Epithelial cell of proximal tubule (primary cell): Measurements from ENCODE around the gene CPEB4. TPM values are rescaled to one million over a fixed set of nuclear protein-coding genes. Genes with fewer than 3 reads are reported as not detected.

Experiments used
- DNase-seq: peaks from one replicate; pipeline ENCODE4 v3.0.0-alpha.2; 2011; ENCODE audit warnings: low read depth
- H3K4me3 ChIP-seq: 2 replicates; pipeline ENCODE4 v1.5.1; 2011; ENCODE audit warnings: low read depth, mild to moderate bottlenecking, low read length
- total RNA-seq: library from RNA; depleted of rRNA; stranded (reverse); fragments of >200 nt; gene quantifications from 2 replicates; pipeline ENCODE4 v1.2.3, GENCODE V29; 2015
- TF ChIP-seq, protein P1 (sequence below): conservative IDR thresholded peaks from 2 replicates; pipeline ENCODE4 v1.5.1; 2012; ENCODE audit warnings: low read depth, mild to moderate bottlenecking, low read length

The CPEB4 gene
- total RNA-seq, 1 donor from 2014 or later, result 17.5 TPM

DNA sequence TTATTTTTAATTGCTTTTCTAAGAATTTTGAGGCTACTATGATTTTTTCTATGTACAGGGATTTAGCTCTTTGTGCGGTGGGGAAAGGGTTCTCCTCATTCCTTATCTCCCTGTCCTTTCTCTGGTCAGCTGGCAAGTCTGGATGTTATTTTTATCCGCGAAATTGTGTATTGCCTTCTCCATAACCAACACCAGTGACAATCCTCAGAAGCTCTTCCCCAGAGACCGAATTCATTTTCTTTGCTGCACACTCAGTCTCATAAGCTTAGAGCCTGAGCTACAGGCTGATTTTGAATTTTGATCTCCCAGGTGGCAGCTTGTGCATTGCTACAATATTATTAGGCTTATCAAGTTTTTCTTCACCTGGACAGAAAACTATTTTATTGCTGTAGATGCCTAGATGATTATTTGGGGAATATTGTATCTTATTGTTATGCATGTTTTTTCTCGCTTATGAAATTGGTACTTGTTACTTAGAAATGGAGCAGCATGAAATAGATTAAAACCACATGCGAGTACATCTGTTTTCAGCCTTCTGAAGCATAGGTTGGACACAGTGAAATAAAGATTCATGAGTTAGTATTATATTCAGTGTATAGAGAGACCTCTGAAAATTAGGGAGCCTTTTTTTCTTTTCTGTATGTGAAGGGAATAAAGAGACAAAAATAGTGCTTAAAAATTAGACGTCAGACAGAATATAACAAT is 27.3 kb downstream of the CPEB4 start:
- TF ChIP-seq, protein P1, sequence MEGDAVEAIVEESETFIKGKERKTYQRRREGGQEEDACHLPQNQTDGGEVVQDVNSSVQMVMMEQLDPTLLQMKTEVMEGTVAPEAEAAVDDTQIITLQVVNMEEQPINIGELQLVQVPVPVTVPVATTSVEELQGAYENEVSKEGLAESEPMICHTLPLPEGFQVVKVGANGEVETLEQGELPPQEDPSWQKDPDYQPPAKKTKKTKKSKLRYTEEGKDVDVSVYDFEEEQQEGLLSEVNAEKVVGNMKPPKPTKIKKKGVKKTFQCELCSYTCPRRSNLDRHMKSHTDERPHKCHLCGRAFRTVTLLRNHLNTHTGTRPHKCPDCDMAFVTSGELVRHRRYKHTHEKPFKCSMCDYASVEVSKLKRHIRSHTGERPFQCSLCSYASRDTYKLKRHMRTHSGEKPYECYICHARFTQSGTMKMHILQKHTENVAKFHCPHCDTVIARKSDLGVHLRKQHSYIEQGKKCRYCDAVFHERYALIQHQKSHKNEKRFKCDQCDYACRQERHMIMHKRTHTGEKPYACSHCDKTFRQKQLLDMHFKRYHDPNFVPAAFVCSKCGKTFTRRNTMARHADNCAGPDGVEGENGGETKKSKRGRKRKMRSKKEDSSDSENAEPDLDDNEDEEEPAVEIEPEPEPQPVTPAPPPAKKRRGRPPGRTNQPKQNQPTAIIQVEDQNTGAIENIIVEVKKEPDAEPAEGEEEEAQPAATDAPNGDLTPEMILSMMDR, result no peak
- no peak overlapping the region for H3K4me3 ChIP-seq

DNA sequence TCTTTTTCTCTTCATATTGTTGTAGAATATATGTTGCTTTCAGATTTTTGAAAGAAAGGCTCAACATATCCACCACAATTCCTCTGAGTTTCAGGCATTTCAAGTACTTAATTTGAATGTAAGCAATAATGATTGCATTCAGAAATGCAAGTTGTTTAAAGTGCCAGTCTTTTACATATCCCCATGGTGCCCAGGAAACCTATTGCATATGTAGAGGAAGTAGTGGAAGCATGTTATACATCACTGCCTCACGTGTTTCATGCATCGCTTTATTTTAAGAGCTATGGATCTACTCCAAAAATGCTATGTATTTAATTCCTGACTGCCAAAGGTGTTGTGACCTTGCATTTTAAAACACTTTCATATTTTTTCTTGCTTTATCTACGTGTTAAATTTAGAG is 28.1 kb downstream of the CPEB4 start:
- H3K4me3 ChIP-seq, result no peak overlapping the region
- no peak for DNase-seq
- TF ChIP-seq, protein P1, result no peak

More for the DNA sequence above, 27.3 kb downstream of the CPEB4 start:
- DNase-seq, result no peak

DNA sequence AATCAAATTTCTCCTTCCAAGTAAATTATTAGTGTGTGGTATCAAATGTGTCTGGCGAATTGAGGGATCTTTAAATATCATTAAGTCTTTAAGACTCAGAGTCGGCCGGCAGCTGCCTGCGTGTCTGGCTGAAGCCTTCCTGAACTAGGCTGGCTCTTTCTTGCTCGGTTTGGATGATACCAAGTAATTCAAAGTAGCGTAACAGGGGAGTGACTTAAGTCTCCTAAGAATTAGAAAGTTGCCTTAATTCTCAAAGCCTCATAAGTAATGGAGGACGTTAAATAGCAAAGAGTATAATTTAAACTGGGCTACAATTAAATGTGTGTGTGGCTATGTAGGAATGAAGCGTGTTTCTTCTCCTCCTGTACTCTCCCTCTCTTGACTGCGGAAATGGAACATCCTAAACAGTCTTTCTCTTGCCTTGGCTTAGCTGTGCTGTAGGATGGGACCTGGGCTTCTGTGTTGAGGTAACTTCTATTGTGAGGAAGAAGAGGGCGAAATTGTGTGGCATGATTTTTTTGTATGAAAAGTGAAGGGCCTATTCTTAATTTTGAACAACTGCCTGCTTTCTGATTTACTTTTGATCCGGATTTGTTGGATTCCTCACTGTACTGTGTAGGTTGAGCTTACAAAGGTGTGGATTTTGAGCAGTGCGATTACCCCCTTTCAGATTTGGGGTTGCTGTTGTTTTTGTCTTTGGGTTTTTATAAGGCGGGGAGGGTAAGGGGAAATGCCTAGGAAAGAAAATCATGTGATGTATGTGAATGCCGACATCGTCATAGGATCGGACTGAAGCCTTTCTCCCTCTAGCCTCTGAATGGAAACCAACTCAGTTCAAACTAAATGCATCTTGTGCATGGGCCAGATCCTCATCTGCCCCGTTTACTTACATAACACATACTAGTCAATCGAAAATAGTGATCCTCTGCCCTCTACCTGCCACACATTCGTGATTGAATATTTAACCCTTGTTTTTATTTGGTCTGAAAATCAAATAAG is 29.9 kb downstream of the CPEB4 start:
- no peak for DNase-seq
- peak overlapping the region; percentile 37 for H3K4me3 ChIP-seq
- TF ChIP-seq, protein P1, result no peak

DNA sequence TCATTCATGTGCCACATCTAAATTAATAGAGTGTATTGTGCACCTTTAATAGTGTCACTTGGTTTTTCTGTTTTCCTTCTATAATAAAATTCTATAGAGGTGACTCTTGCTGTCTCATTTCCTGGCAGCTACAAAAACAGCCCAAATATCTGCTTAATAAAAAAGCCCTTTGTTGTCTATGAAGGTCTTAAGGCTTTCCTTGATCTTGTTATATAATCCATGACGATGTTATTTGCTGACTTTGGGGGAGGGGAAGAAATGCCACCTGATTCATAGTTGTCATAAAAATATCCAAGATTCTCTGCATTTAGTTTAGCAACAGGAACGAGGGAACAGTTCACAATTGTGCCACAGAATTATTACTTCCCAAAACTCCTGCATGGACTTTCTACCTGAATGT is 31.3 kb downstream of the CPEB4 start:
- no peak overlapping the region for H3K4me3 ChIP-seq
- TF ChIP-seq, protein P1, result no peak
- no peak for DNase-seq

DNA sequence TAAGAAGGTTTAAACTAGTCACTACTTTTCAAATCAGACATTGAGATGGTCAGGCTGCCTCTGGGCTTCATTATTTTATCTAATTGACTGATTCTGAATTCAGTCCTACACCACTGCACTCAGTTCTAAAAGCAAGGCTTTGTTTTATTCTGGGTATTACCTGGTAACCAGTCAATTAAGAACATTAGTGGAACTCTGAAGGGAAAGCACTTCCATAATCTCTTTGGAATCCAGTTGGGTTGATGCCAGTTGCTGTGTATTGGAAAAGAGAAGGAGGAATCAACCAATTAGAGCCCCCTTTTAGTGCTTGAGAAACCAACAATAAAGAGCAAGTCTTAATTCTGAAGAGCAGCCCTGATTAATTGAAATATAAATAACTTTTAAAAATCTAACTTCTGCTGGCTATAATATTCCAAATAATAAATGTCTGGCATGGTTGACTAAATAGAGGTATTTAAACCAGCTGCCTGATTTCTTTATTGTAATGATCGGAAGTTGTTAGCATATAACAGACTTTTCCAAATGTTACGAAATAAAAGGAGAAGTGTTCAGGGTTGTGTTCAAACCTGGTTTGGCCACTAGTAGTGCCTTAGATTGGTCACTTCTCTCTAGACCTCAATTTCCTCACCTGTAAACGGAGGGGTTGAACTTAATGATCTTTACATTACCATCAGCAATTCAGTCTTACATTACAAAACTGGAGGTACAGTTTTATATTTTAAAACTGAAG is 32.0 kb downstream of the CPEB4 start:
- peak; percentile 67 for DNase-seq
- TF ChIP-seq, protein P1, result peak; percentile 17
- H3K4me3 ChIP-seq, result no peak overlapping the region

DNA sequence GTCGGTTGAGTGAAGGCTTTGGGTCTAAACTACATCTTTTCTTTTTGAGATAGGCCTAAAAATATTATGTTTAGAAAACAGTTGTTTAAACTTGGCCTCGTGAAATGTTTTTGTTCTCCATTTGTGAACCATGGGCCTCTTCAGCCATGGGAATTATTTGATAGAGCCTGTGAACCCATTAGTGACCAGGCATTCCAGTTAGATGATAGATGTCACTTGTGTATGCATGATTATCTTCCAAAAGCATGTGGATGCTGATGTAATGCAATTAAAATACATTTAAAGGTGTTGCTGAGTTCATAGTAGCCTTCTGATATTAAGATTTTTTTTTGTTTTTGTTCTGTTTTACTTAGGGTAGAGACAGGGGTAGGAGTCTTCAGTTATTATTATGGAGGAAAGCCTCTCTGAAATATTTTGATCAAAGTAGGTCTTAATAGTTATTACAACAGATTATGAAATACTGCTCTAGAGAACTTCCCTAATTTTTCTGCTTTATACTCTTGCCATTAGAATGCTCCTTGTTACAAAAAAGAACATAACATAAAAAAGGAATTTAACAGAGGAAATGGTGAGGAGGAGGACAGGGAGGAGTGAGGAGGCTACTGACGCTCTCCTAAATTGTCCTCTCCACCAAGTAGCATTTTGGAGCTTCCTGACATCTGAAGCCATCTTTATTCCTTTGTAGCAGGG is 32.9 kb downstream of the CPEB4 start:
- TF ChIP-seq, protein P1, result no peak
- no peak for DNase-seq
- no peak overlapping the region for H3K4me3 ChIP-seq
